ENCODE results near the gene SPIB. TPM values are rescaled to one million over a fixed set of nuclear protein-coding genes. Genes with fewer than 3 reads are reported as not detected.
"Not testable (repeated sequence)": the region's sequence is repeated elsewhere in the genome, so short reads cannot be mapped to it uniquely, and the experiment has no call there.

Gene SPIB
- total RNA-seq, 1 experiment from 2014 or later: 0.50 TPM

GRCh38 chr19:50384685-50385535 is 33.8 kb upstream of the SPIB start:
- Mint-ChIP-seq H3K9me3 (ENCODE audit: unreplicated experiment) (no peaks in the 10 kb centered on the region), H3K4me1 (ENCODE audit: low read depth, unreplicated experiment) (peaks cover 10% of the 10 kb centered on the region), H3K36me3 (ENCODE audit: insufficient read depth, unreplicated experiment) (peaks cover 54% of the 10 kb centered on the region), H3K4me3 (ENCODE audit: unreplicated experiment) (peak overlapping the region; percentile 86), H3K27me3 (ENCODE audit: insufficient read depth, unreplicated experiment) (no peaks in the 10 kb centered on the region), H3K27ac (ENCODE audit: unreplicated experiment) (peak overlapping the region; percentile 91)
- Histone ChIP-seq H3K27me3 (replicated peaks; ENCODE audit: control insufficient read depth, insufficient read depth, low read length) (no peaks in the 10 kb centered on the region), H3K36me3 (ENCODE audit: control insufficient read depth, insufficient read depth, low read length) (no peaks in the 10 kb centered on the region), H3K4me1 (peaks cover 6% of the 10 kb centered on the region; the same call in 1 of the 2 replicates), H3K9me3 (no peaks in the 10 kb centered on the region), H3K4me3 (ENCODE audit: low read depth, low read length) (peak overlapping the region; percentile 72)
- BruUV-seq (replicated peaks): TSS peak; percentile 40
- intact Hi-C loops (cut with micrococcal nuclease; ENCODE audit: unreplicated experiment): loop anchor here (1.0 kb wide), 1 partner anchor 9 kb away; the partner anchor contains the start of gene NR1H2
- ChIA-PET POLR2A (interaction anchor here (0.6 to 2.0 kb wide), 7 partner anchors 9 to 420 kb away, joined by 3 to 18 read pairs (median 3); partner anchors contain the start of gene NR1H2), CTCF (interaction anchor here (0.6 to 2.1 kb wide), 6 partner anchors 16 to 172 kb away, joined by 3 to 20 read pairs (median 6); no protein-coding TSS in a partner anchor)
- TF ChIP-seq, protein P1, sequence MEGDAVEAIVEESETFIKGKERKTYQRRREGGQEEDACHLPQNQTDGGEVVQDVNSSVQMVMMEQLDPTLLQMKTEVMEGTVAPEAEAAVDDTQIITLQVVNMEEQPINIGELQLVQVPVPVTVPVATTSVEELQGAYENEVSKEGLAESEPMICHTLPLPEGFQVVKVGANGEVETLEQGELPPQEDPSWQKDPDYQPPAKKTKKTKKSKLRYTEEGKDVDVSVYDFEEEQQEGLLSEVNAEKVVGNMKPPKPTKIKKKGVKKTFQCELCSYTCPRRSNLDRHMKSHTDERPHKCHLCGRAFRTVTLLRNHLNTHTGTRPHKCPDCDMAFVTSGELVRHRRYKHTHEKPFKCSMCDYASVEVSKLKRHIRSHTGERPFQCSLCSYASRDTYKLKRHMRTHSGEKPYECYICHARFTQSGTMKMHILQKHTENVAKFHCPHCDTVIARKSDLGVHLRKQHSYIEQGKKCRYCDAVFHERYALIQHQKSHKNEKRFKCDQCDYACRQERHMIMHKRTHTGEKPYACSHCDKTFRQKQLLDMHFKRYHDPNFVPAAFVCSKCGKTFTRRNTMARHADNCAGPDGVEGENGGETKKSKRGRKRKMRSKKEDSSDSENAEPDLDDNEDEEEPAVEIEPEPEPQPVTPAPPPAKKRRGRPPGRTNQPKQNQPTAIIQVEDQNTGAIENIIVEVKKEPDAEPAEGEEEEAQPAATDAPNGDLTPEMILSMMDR (IDR thresholded peaks at IDR 0.05; ENCODE audit: insufficient read depth in 1 of 2, low read depth in 1 of 2, low read length in 1 of 2, severe bottlenecking in 1 of 2, unreplicated experiment in 1 of 2): no peak
- DNase-seq: no peak

DNA sequence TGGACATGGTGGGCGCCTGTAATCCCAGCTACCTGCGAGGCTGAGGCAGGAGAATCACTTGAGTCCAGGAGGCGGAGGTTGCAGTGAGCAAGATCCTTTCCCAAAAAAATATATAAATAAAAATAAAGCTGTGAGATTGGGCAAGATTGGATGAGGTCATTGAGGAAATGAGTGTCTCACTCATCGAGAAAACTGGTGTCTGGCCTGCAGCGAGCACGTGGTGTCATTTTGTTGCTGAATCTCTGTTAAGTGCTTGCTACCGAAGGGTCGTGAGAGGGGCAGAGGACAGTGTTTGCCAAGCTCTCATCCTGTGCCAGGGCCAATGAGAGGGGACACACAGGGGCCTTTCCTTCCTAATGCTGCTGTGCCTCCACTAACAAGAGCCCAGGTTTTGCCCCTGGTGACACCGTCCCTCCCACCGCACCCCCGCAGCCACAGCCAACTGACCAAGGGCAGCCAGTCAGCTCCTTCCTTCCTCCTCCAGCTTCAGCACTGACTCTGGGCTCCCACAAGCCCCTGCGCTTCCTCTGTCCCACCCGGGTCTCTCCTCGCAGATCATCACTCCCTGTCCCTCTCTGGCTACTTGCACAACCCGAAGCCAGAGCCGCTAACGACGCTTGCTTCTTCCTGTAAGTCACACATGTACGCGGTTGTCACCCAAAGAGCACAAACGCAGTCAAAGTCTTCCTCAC is 31.4 kb upstream of the SPIB start:
- BruUV-seq (replicated peaks): no TSS peak
- peaks cover 10% of the 10 kb centered on the region for H3K4me1 Mint-ChIP-seq (ENCODE audit: low read depth, unreplicated experiment)
- peaks cover 63% of the 10 kb centered on the region for H3K36me3 Mint-ChIP-seq (ENCODE audit: insufficient read depth, unreplicated experiment)

GRCh38 chr19:50387868-50388245 is 30.9 kb upstream of the SPIB start:
- TF ChIP-seq, protein P1 (IDR thresholded peaks at IDR 0.05; ENCODE audit: insufficient read depth in 1 of 2, low read depth in 1 of 2, low read length in 1 of 2, severe bottlenecking in 1 of 2, unreplicated experiment in 1 of 2): no peak
- H3K4me1 ChIP-seq: peaks cover 6% of the 10 kb centered on the region; the same call in 1 of the 2 replicates
- POLR2A ChIA-PET: no interaction called here
- H3K27me3 ChIP-seq (replicated peaks; ENCODE audit: control insufficient read depth, insufficient read depth, low read length): no peaks in the 10 kb centered on the region
- peak overlapping the region; percentile 7 for H3K27ac Mint-ChIP-seq (ENCODE audit: unreplicated experiment)
- H3K9me3 ChIP-seq: no peaks in the 10 kb centered on the region
- H3K4me3 Mint-ChIP-seq (ENCODE audit: unreplicated experiment): no peak overlapping the region
- intact Hi-C loops (cut with micrococcal nuclease; ENCODE audit: unreplicated experiment): no loop called here
- DNase-seq: no peak
- no TSS peak for BruUV-seq (replicated peaks)
- no peak overlapping the region for H3K4me3 ChIP-seq (ENCODE audit: low read depth, low read length)
- H3K36me3 Mint-ChIP-seq (ENCODE audit: insufficient read depth, unreplicated experiment): peaks cover 68% of the 10 kb centered on the region
- CTCF ChIA-PET: no interaction called here
- no peaks in the 10 kb centered on the region for H3K9me3 Mint-ChIP-seq (ENCODE audit: unreplicated experiment)
- H3K36me3 ChIP-seq (ENCODE audit: control insufficient read depth, insufficient read depth, low read length): no peaks in the 10 kb centered on the region; the same call in 1 of the 2 replicates
- H3K4me1 Mint-ChIP-seq (ENCODE audit: low read depth, unreplicated experiment): peaks cover 10% of the 10 kb centered on the region
- H3K27me3 Mint-ChIP-seq (ENCODE audit: insufficient read depth, unreplicated experiment): no peaks in the 10 kb centered on the region

More for the DNA sequence above, 31.4 kb upstream of the SPIB start:
- no peaks in the 10 kb centered on the region for H3K27me3 Mint-ChIP-seq (ENCODE audit: insufficient read depth, unreplicated experiment)
- Histone ChIP-seq H3K4me1 (peaks cover 6% of the 10 kb centered on the region; the same call in 1 of the 2 replicates), H3K4me3 (ENCODE audit: low read depth, low read length) (no peak overlapping the region), H3K36me3 (ENCODE audit: control insufficient read depth, insufficient read depth, low read length) (no peaks in the 10 kb centered on the region; the same call in 1 of the 2 replicates), H3K27me3 (replicated peaks; ENCODE audit: control insufficient read depth, insufficient read depth, low read length) (no peaks in the 10 kb centered on the region), H3K9me3 (no peaks in the 10 kb centered on the region)
- TF ChIP-seq, protein P1 (IDR thresholded peaks at IDR 0.05; ENCODE audit: insufficient read depth in 1 of 2, low read depth in 1 of 2, low read length in 1 of 2, severe bottlenecking in 1 of 2, unreplicated experiment in 1 of 2): no peak
- no peak overlapping the region for H3K4me3 Mint-ChIP-seq (ENCODE audit: unreplicated experiment)
- ChIA-PET CTCF (no interaction called here), POLR2A (interaction anchor here (0.6 to 0.9 kb wide), 2 partner anchors 20 to 73 kb away, joined by 3 read pairs; no protein-coding TSS in a partner anchor)
- peak overlapping the region; percentile 7 for H3K27ac Mint-ChIP-seq (ENCODE audit: unreplicated experiment)
- no peak for DNase-seq
- no peaks in the 10 kb centered on the region for H3K9me3 Mint-ChIP-seq (ENCODE audit: unreplicated experiment)
- intact Hi-C loops (cut with micrococcal nuclease; ENCODE audit: unreplicated experiment): no loop called here

DNA sequence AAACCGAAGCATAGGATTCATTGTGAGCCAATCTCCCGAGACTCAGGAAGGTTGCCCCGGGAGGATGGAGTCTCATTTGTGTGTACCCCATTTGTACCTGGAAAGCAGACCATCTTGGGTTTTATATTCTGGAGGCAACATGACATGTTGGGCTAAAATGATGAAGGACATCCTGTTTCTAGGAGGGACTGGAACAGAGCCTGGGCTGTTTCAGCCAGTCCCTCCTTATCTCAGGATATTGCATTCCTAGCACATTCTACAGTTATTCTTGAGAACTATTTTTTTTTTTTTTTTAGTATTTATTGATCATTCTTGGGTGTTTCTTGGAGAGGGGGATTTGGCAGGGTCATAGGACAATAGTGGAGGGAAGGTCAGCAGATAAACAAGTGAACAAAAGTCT is 28.4 kb upstream of the SPIB start:
- CTCF ChIA-PET; H3K9me3 Mint-ChIP-seq (ENCODE audit: unreplicated experiment); H3K27ac Mint-ChIP-seq (ENCODE audit: unreplicated experiment); H3K27me3 ChIP-seq (replicated peaks; ENCODE audit: control insufficient read depth, insufficient read depth, low read length); H3K36me3 ChIP-seq (ENCODE audit: control insufficient read depth, insufficient read depth, low read length); H3K27me3 Mint-ChIP-seq (ENCODE audit: insufficient read depth, unreplicated experiment); H3K4me3 ChIP-seq (ENCODE audit: low read depth, low read length); H3K4me1 ChIP-seq; H3K9me3 ChIP-seq; intact Hi-C loops (cut with micrococcal nuclease; ENCODE audit: unreplicated experiment); BruUV-seq (replicated peaks); H3K4me3 Mint-ChIP-seq (ENCODE audit: unreplicated experiment); DNase-seq; POLR2A ChIA-PET: not testable (repeated sequence)
- peaks cover 61% of the 10 kb centered on the region for H3K36me3 Mint-ChIP-seq (ENCODE audit: insufficient read depth, unreplicated experiment)
- peaks cover 12% of the 10 kb centered on the region for H3K4me1 Mint-ChIP-seq (ENCODE audit: low read depth, unreplicated experiment)
